ENCODE results near the gene MSH5. TPM values are rescaled to one million over a fixed set of nuclear protein-coding genes. Genes with fewer than 3 reads are reported as not detected.
A peak's percentile ranks its signal among the peaks of the same experiment; 100 is the strongest.

Gene MSH5
- total and polyA plus RNA-seq, 2 of the 13 experiments (the other 11 are each of a cell fraction or from before 2014, with no cell fraction given) = 10.2 to 38.7 TPM

DNA sequence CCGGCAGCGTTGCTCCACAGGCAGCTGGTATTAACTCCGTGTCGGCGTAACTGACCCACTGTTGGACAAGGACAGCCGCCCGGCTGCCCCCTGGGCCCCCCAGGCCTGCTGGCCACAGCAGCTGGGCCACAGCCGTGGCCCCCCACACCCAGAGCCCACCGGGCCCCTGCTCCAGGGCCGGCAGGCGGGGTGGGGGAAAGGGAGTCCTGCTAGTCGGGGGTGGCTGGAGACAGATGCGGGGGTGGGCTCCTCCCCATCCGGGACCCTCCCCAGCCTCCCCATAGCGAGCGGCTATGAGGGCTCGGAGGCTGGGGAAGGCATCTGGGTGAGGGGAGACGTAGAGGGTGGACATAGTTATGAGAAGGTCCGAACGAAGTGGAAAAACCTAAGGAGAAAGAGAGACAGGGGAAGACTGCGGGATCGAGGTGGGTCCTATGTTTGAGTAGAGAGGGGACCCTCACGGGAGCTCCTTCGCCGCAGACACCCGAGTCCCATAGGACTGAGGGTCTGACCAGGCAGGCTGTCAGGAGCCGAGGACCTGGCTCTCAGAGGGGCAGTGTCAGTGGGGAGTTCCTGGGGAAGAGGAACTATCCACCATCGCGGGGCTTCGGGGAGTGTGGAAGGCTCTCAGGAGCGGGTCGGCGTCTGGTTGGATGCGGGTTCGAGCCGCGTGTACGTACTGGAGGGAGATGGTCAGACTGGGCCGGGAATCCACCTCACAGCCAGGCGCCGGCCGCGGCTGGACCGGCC, 55.2 kb downstream of the MSH5 start (continued):
- TF ChIP-seq ZNF512B (CRISPR knock-in tag; IDR thresholded peaks at IDR 0.05; ENCODE audit: borderline replicate concordance) = no peak
- TF ChIP-seq BCL3 (CRISPR knock-in tag; IDR thresholded peaks at IDR 0.05) = no peak; the same call in 1 of the 2 replicates
- TF ChIP-seq, protein P1, sequence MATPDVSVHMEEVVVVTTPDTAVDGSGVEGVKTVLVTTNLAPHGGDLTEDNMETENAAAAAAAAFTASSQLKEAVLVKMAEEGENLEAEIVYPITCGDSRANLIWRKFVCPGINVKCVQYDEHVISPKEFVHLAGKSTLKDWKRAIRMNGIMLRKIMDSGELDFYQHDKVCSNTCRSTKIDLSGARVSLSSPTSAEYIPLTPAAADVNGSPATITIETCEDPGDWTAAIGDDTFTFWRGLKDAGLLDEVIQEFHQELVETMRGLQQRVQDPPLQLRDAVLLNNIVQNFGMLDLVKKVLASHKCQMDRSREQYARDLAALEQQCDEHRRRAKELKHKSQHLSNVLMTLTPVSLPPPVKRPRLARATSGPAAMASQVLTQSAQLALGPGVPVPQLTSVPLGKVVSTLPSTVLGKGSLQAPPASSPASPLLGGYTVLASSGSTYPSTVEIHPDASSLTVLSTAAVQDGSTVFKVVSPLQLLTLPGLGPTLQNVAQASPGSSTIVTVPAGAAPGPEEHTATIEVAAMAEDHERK (CRISPR knock-in tag; IDR thresholded peaks at IDR 0.05; ENCODE audit: low read depth) = no peak
- 0 out of 2 replicates have a peak, but pooled peaks have one; percentile 16 for TF ChIP-seq ZKSCAN5 (CRISPR knock-in tag; IDR thresholded peaks at IDR 0.05)
- TF ChIP-seq MZF1 (CRISPR knock-in tag; IDR thresholded peaks at IDR 0.05; ENCODE audit: borderline replicate concordance) = no peak
- no peak for TF ChIP-seq ZSCAN22 (CRISPR knock-in tag; IDR thresholded peaks at IDR 0.05)
- no peak for TF ChIP-seq DMAP1 (CRISPR knock-in tag; IDR thresholded peaks at IDR 0.05)
- TF ChIP-seq KDM4B (CRISPR knock-in tag; IDR thresholded peaks at IDR 0.05) = no peak
- TF ChIP-seq ZBTB25 (CRISPR knock-in tag; IDR thresholded peaks at IDR 0.05) = 0 out of 2 replicates have a peak, but pooled peaks have one; percentile 16
- TF ChIP-seq DR1 (CRISPR knock-in tag; IDR thresholded peaks at IDR 0.05) = no peak
- TF ChIP-seq, protein P2, sequence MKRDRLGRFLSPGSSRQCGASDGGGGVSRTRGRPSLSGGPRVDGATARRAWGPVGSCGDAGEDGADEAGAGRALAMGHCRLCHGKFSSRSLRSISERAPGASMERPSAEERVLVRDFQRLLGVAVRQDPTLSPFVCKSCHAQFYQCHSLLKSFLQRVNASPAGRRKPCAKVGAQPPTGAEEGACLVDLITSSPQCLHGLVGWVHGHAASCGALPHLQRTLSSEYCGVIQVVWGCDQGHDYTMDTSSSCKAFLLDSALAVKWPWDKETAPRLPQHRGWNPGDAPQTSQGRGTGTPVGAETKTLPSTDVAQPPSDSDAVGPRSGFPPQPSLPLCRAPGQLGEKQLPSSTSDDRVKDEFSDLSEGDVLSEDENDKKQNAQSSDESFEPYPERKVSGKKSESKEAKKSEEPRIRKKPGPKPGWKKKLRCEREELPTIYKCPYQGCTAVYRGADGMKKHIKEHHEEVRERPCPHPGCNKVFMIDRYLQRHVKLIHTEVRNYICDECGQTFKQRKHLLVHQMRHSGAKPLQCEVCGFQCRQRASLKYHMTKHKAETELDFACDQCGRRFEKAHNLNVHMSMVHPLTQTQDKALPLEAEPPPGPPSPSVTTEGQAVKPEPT (CRISPR knock-in tag; IDR thresholded peaks at IDR 0.05; ENCODE audit: low read depth) = no peak
- no peak for TF ChIP-seq ZBTB46 (CRISPR knock-in tag; IDR thresholded peaks at IDR 0.05; ENCODE audit: borderline replicate concordance)
- no peak for TF ChIP-seq MTF1 (CRISPR knock-in tag; IDR thresholded peaks at IDR 0.05)
- no peak for TF ChIP-seq ZNF33B (CRISPR knock-in tag; IDR thresholded peaks at IDR 0.05)
- no peak for TF ChIP-seq ZNF557 (CRISPR knock-in tag; IDR thresholded peaks at IDR 0.05)
- TF ChIP-seq ZNF253 (CRISPR knock-in tag; IDR thresholded peaks at IDR 0.05; ENCODE audit: borderline replicate concordance) = no peak
- TF ChIP-seq SAP130 (CRISPR knock-in tag; IDR thresholded peaks at IDR 0.05; ENCODE audit: low read depth) = no peak
- no peak for TF ChIP-seq SMC3 (IDR thresholded peaks at IDR 0.05; ENCODE audit: low read length)
- TF ChIP-seq ZNF674 (CRISPR knock-in tag; IDR thresholded peaks at IDR 0.05; ENCODE audit: low read depth) = no peak
- TF ChIP-seq POLR2A (IDR thresholded peaks at IDR 0.05; ENCODE audit: insufficient read depth in 1 of 2, low read depth in 2 of 2, low read length in 2 of 2) = peak in 1 of 2 experiments; percentile 61; a peak in 3 of 4 replicates

Data from HepG2 (cell line).